K562 (cell line): ENCODE data around the gene B2M. TPM values are rescaled to one million over a fixed set of nuclear protein-coding genes. Genes with fewer than 3 reads are reported as not detected.

Experiments used
- C11orf30 ChIP-seq: fragments of 450-650 bp; IDR thresholded peaks from 2 replicates; pipeline ENCODE4 v1.6.1; 2016; ENCODE audit warnings: low read depth, mild to moderate bottlenecking
- FOXP1 ChIP-seq: sonication (generic); formaldehyde crosslinking; IDR thresholded peaks from 2 replicates; pipeline ENCODE4 v1.8.0; 2022; ENCODE audit warnings: mild to moderate bottlenecking, missing genetic modification reagents
- HDAC8 ChIP-seq: fragments of 450-650 bp; IDR thresholded peaks from 2 replicates; pipeline ENCODE4 v1.6.1; 2016; ENCODE audit warnings: mild to moderate bottlenecking, missing genetic modification characterization, moderate library complexity, missing compliant biosample characterization
- KDM1A ChIP-seq, 2 experiments: fragments of 450-650 bp; IDR thresholded peaks; 2 replicates each; pipeline ENCODE4 v1.6.1; 2016; ENCODE audit warnings: mild to moderate bottlenecking in 2 of 2
- POLR2A ChIP-seq: fragments of 450-650 bp; conservative IDR thresholded peaks from 2 replicates; pipeline ENCODE4 v1.6.1; 2016
- POLR2AphosphoS2 ChIP-seq: IDR thresholded peaks from 2 replicates; pipeline ENCODE4 v1.6.1; 2012; ENCODE audit warnings: low read length, improper control_type of control experiment
- SMARCA4 ChIP-seq: fragments of 450-650 bp; IDR thresholded peaks from 2 replicates; pipeline ENCODE4 v1.6.1; 2016
- SMC3 ChIP-seq: conservative IDR thresholded peaks from 2 replicates; pipeline ENCODE4 v1.6.1; 2011; ENCODE audit warnings: low read depth, low read length, improper control_type of control experiment; ENCODE audit not compliant: insufficient read depth
- ZNF143 ChIP-seq: sonication (generic); formaldehyde crosslinking; IDR thresholded peaks from 2 replicates; pipeline ENCODE4 v1.9.0; 2022; ENCODE audit warnings: mild to moderate bottlenecking, missing genetic modification reagents
- ZNF699 ChIP-seq: fragments of 250-450 bp; sonication (Bioruptor Pico); IDR thresholded peaks from 2 replicates; pipeline ENCODE4 v1.8.0; 2021; ENCODE audit warnings: mild to moderate bottlenecking, moderate library complexity; ENCODE audit not compliant: insufficient replicate concordance
- polyA plus RNA-seq, 8 experiments: library from polyadenylated mRNA; depleted of rRNA in 4 of 8; stranded (reverse) in 5 of 8; unstranded in 3 of 8; fragments of >200 nt; fragmentation: Nextera tagmentation in 2 of 8; fragmentation: Illumina TruSeq in 1 of 8; extraction: Ambion mirVana in 2 of 8; extraction: Trizol in 1 of 8; gene quantifications; 2 replicates each; pipeline versions ENCODE4 v1.2.1 to v1.2.3, GENCODE V29; 2011 to 2014; ENCODE audit warnings: inconsistent platforms in 1 of 8, missing spikeins in 1 of 8
- total RNA-seq, 7 experiments: library from RNA; depleted of rRNA in 6 of 7; stranded (reverse); fragments of >200 nt in 6 of 7; fragmentation: Illumina TruSeq in 2 of 7; extraction: Trizol in 2 of 7; gene quantifications; 2 replicates each; pipeline versions ENCODE4 v1.2.1 to v1.2.3, GENCODE V29; 2011 to 2021; ENCODE audit warnings: low replicate concordance in 1 of 7
- TF ChIP-seq, protein P1 (sequence below): fragments of 200-800 bp; sonication (Bioruptor generic); IDR thresholded peaks from 2 replicates; pipeline ENCODE4 v1.6.1; 2017; ENCODE audit warnings: missing genetic modification characterization, missing compliant biosample characterization
- TF ChIP-seq, protein P2 (sequence below): fragments of 450-650 bp; IDR thresholded peaks from one replicate; pipeline ENCODE4 v1.6.1; 2018; ENCODE audit warnings: mild to moderate bottlenecking, moderate library complexity; ENCODE audit not compliant: partially characterized antibody

The B2M gene
- total and polyA plus RNA-seq, 9 of the 15 experiments (the other 6 are each of a cell fraction or from before 2014, with no cell fraction given): 460 to 3,138 (median 1,032) TPM

DNA sequence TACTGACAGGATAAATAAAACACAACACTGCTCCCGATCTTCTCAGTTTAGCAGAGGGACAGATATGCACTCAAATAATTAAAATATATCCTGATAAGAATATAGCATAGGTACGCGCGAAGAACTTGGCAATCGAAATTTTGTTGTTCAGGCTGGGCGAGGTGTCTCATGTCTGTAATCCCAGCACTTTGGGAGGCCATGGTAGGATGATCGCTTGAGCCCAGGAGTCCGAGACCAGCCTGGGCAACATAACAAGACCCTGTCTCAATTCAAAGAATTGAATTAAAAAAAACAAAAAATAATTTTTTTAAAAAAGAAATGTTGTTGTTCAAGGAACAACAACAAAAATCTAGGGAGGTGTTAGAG is 7.6 kb downstream of the B2M start (continued):
- peak; percentile 41; the same call in 1 of the 2 replicates for TF ChIP-seq POLR2A
- TF ChIP-seq SMARCA4: no peak
- TF ChIP-seq HDAC8 (tag): no peak
- TF ChIP-seq KDM1A (IDR thresholded peaks at IDR 0.05): no peak
- TF ChIP-seq ZNF143 (CRISPR knock-in tag): no peak
- no peak for TF ChIP-seq C11orf30
- peak; percentile 92; the same call in 1 of the 2 replicates for TF ChIP-seq POLR2AphosphoS2
- TF ChIP-seq ZNF699: no peak
- no peak for TF ChIP-seq FOXP1
- no peak for TF ChIP-seq SMC3
- TF ChIP-seq, protein P1, sequence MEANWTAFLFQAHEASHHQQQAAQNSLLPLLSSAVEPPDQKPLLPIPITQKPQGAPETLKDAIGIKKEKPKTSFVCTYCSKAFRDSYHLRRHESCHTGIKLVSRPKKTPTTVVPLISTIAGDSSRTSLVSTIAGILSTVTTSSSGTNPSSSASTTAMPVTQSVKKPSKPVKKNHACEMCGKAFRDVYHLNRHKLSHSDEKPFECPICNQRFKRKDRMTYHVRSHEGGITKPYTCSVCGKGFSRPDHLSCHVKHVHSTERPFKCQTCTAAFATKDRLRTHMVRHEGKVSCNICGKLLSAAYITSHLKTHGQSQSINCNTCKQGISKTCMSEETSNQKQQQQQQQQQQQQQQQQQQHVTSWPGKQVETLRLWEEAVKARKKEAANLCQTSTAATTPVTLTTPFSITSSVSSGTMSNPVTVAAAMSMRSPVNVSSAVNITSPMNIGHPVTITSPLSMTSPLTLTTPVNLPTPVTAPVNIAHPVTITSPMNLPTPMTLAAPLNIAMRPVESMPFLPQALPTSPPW (CRISPR knock-in tag): no peak
- TF ChIP-seq, protein P2, sequence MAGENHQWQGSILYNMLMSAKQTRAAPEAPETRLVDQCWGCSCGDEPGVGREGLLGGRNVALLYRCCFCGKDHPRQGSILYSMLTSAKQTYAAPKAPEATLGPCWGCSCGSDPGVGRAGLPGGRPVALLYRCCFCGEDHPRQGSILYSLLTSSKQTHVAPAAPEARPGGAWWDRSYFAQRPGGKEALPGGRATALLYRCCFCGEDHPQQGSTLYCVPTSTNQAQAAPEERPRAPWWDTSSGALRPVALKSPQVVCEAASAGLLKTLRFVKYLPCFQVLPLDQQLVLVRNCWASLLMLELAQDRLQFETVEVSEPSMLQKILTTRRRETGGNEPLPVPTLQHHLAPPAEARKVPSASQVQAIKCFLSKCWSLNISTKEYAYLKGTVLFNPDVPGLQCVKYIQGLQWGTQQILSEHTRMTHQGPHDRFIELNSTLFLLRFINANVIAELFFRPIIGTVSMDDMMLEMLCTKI: no peak
